NCI-H460 (cell line): ENCODE data around the gene ALPK3. TPM values are rescaled to one million over a fixed set of nuclear protein-coding genes. Genes with fewer than 3 reads are reported as not detected.

ENCODE experiments used
- DNase-seq: peaks from one replicate; pipeline ENCODE4 v3.0.0-alpha.2; 2016; ENCODE audit warnings: low read depth; ENCODE audit errors: extremely low read depth
- polyA plus RNA-seq: library from polyadenylated mRNA; depleted of rRNA; stranded (reverse); fragments of >200 nt; gene quantifications from 2 replicates; pipeline ENCODE4 v1.2.3, GENCODE V29; 2014; cell fraction: nucleus; rRNA removed
- total RNA-seq: library from RNA; depleted of rRNA; stranded (reverse); fragments of >200 nt; shearing (Covaris generic); gene quantifications from 2 replicates; pipeline ENCODE4 v1.2.3, GENCODE V29; 2014; rRNA removed

ALPK3 gene, protein sequence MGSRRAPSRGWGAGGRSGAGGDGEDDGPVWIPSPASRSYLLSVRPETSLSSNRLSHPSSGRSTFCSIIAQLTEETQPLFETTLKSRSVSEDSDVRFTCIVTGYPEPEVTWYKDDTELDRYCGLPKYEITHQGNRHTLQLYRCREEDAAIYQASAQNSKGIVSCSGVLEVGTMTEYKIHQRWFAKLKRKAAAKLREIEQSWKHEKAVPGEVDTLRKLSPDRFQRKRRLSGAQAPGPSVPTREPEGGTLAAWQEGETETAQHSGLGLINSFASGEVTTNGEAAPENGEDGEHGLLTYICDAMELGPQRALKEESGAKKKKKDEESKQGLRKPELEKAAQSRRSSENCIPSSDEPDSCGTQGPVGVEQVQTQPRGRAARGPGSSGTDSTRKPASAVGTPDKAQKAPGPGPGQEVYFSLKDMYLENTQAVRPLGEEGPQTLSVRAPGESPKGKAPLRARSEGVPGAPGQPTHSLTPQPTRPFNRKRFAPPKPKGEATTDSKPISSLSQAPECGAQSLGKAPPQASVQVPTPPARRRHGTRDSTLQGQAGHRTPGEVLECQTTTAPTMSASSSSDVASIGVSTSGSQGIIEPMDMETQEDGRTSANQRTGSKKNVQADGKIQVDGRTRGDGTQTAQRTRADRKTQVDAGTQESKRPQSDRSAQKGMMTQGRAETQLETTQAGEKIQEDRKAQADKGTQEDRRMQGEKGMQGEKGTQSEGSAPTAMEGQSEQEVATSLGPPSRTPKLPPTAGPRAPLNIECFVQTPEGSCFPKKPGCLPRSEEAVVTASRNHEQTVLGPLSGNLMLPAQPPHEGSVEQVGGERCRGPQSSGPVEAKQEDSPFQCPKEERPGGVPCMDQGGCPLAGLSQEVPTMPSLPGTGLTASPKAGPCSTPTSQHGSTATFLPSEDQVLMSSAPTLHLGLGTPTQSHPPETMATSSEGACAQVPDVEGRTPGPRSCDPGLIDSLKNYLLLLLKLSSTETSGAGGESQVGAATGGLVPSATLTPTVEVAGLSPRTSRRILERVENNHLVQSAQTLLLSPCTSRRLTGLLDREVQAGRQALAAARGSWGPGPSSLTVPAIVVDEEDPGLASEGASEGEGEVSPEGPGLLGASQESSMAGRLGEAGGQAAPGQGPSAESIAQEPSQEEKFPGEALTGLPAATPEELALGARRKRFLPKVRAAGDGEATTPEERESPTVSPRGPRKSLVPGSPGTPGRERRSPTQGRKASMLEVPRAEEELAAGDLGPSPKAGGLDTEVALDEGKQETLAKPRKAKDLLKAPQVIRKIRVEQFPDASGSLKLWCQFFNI (N-terminal part only)
- 0.05 and 0.06 TPM in 2 replicates for total RNA-seq
- 0.10 and 0.24 TPM in 2 replicates for polyA plus RNA-seq

DNA sequence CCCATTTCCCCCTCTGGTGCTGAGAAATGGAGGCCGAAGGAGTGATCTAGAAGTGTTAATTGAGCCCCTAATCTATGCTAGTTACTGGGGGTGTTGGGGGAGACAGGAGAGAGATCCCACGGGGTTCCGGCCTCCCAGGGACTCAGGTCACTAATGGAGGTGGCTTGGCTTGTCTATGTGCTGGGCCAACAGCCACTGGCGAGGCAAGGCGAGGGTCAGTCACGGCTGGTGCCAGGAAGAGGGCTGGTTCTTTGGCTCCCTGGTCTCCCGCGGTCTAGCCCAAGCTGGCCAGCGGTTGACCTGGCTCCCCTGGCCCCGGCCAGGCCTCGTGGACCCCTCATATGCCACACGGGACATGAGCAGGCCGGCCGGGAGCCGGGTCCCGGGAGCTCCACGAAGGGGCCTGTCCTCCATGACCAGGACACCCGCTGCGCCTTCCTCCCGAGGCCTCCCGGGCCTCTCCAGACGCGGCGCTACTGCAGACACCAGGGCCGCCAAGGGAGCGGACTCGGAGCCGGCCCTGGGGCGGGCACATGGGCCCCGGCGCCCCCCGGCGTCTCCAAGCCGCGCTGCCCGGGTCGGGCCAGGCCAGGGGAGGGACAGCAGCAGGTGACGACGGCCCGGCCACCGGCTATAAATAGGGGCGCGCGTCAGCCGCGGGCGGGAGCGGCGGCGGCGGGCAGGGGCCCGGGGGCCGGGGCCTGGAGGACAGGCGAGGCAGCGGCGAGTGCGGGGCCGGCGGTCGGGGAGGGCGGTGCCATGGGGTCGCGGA is at the start of gene ALPK3:
Gene ALPK3, plus strand, starts transcription at position 663 of the 772 bp plus-strand sequence. Its CDS starts 97 bp downstream, at position 760.
- no peak for DNase-seq

- DNase-seq = no peak
These were observed 45.1 kb upstream of the ALPK3 start for GRCh38 chr15:84772031-84772430.

- no peak for DNase-seq
These were observed 44.7 kb upstream of the ALPK3 start for GRCh38 chr15:84772467-84772866.

DNA sequence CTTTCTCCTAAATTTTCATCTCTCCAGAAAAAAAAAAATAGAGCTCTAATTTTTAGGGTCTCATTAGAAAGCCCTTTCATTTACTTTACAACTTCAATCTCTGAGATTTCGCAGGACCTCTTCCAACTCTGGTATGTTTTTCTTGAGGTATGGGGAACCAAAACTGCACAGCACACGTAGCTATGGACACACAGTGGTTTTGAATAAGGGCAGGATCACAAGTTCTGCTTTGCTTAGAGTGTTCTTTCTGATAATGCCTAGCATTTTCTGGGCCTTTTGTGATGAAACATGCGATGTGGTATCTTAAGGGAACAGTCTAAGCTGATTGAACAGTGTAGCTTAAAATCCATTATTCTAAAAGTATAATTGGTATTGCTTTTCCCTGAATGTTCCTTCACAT is 43.4 kb upstream of the ALPK3 start:
- DNase-seq = no peak

GRCh38 chr15:84775867-84776449 is 41.2 kb upstream of the ALPK3 start:
- DNase-seq = no peak

GRCh38 chr15:84778194-84778593 is 39.0 kb upstream of the ALPK3 start:
- no peak for DNase-seq

DNA sequence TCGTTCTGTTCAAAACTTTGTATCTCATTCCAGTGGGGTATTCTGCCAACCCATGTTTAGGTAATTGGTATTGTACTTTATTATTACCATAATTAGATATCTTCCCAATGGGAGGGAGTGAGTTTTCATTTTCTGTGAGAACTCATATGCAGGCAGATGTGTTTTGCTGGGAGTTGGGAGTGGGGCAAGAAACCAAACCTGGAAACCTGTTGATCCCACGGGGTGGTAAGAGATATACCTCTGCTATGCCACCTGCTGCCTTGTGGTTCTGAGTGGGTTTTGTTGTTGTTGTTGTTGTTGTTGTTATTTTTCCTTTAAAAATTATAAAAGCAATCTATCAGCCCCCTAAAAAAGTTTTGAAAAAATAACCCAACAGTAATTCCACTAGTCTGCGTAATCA is 36.7 kb upstream of the ALPK3 start:
- no peak for DNase-seq

DNA sequence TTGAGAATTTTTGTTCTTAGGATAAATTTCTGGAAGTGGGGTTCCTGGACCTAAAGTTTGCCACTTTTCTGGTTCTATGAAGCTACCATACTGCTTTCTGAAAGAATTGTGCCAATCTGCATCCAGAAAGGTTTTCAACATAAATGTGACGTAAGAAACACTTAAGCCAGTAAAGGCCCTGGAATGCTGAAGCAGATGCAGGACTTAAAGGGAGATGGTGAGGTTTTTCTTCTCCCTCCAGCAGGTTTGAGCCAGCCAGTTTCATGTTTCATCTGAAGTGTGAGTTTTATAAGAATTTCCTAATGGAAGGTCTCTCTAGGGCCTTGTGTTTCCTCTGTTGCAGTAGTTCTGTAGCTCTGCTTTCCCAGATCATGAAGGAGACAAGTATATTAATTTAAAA is 35.7 kb upstream of the ALPK3 start:
- no peak for DNase-seq

DNA sequence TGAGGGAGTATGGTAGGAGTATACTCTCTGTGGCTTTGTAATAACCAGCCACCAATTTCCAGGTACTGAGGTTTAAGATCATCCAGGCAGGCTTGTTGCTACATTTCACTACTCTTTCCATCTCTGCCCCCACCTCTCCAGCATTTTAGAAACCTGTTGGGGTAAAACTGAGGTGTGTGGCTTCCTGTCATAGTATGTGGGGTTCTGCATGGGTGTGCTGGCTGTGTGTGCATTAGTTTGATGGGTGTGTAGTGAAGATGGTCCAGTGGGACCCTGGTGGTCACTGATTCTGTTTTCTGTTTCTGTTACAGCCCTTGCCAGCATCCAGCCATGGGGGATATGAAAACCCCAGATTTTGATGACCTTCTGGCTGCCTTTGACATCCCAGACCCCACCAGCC is 34.8 kb upstream of the ALPK3 start:
- no peak for DNase-seq

DNA sequence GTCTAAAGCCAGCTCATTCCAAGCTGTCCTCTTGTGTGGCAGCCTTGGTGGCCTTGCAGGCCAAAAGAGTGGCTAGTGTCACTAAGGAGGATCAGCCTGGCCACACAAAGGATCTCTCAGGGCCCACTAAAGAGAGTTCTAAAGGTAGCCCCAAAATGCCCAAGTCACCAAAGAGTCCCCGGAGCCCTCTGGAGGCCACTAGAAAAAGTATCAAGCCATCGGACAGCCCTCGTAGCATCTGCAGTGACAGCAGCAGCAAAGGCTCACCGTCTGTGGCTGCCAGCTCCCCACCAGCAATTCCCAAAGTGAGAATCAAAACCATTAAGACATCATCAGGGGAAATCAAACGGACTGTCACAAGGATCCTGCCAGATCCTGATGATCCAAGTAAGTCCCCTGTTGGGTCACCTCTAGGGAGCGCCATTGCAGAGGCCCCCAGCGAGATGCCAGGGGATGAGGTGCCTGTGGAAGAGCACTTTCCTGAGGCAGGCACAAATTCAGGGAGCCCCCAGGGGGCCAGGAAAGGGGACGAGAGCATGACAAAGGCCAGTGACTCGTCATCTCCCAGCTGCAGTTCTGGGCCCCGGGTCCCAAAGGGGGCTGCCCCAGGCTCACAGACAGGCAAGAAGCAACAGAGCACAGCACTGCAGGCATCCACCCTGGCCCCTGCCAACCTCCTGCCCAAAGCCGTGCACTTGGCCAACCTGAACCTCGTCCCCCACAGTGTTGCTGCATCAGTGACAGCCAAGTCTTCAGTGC is 33.5 kb upstream of the ALPK3 start:
- DNase-seq = no peak

GRCh38 chr15:84784262-84784661 is 32.9 kb upstream of the ALPK3 start:
- DNase-seq = no peak

DNA sequence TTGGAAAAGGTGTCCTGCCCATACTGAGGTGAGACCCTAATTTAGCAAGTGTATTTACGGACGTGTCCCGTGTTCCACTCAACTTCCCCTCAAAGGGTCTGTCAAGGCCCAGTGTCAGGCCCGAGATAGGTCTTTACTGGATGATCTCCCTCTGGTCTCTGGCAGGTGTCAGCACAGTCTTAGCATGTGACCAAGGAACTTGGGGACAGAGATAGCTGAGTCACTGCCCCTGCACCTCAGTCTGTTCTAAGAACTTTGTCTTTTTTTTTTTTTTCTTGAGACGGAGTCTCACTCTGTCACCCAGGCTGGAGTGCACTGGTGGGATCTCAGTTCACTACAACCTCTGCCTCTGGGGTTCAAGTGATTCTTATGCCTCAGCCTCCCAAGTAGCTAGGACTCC is 32.1 kb upstream of the ALPK3 start:
- DNase-seq = no peak

DNA sequence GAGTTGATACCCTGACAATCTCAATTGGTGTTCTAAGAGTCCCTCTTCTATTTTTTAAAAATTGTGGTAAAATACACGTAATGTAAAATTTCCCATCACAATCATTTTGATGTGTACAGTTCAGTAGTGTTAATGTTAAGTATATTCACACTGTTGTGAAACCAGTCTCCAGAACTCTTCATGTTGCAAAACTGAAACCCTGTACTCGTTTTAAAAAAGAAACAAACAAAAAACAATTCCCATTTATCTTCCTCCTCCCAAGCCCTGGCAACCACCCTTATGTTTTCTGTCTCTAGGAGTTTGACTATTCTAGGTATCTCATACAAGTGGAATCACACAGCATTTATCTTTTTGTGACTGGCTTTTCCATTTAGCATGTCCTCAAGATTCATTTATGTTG is 28.7 kb upstream of the ALPK3 start:
- DNase-seq = no peak

- DNase-seq = no peak
These were observed 27.4 kb upstream of the ALPK3 start for GRCh38 chr15:84789762-84790161.

DNA sequence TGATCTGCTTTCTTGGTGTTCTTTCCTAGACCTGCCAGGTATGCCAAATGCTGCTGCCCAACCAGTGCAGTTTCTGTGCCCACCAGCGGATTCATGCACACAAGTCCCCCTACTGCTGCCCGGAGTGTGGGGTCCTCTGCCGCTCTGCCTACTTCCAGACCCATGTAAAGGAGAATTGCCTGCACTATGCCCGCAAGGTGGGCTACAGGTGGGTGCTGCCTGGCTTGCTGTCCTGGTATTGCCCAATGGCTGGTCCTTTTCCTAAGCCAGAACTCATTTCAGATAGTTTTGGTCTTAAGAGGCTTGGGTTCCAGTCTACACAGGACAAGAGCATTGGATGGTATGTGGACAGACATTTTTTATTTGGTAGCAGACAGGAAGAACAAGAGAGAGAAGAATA is 26.5 kb upstream of the ALPK3 start:
- DNase-seq = no peak

DNA sequence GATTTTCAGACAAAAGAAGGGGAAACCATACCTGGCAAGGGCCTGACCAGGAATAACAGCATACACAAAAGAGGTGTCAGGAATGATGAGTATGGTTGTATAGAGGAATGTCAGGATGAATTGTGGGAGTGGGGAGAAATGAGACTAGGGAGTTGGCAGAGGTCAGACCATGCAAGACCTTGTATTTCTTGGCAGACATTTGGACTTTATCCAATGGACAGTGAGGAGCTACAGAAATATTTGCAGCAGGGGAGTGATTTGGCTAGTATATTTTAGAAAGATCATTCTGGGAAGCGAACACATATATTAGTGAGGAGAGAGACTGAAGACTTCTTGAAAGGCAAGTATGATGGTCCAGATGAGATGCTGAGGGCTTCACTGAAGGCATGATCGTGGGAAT is 25.4 kb upstream of the ALPK3 start:
- no peak for DNase-seq

DNA sequence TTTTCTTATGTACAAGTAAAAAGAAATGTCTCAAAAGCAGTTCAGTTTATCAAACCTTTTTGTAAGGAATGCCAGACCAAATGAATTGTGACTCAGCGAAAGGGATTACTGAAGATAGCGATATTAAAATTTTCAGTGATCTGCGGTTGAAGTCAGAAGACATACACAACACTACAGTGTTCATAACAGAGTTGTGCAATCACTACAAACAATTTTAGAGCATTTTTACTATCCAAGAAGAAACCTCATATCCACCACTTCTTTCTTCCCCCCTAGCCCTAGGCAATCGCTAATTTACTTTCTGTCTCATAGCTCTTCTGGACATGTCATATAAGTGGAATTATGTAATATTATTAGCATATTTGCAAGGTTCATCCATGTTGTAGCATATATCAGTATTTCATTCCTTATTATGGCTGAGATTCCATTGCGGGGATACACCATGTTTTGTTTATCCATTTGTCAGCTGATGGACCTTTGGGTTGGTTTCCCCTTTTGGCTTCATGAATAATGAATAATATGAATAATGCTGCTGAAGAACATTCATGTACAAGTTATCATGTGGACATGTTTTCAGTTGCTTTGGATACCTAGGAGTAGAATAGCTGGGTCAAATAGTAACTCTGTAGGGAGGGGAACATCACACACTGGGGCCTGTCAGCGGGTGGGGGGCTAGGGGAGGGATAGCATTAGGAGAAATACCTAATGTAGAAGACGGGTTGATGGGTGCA is 23.6 kb upstream of the ALPK3 start:
- no peak for DNase-seq

- no peak for DNase-seq
These were observed 23.0 kb upstream of the ALPK3 start for GRCh38 chr15:84794162-84794547.
